Fibroblast of gingiva (primary cell): Measurements from ENCODE around the gene ASCL5.

ENCODE experiments used
- DNase-seq: peaks from one replicate; pipeline ENCODE4 v3.0.0-alpha.2; 2011; ENCODE audit warnings: low read depth

Gene ASCL5

DNA sequence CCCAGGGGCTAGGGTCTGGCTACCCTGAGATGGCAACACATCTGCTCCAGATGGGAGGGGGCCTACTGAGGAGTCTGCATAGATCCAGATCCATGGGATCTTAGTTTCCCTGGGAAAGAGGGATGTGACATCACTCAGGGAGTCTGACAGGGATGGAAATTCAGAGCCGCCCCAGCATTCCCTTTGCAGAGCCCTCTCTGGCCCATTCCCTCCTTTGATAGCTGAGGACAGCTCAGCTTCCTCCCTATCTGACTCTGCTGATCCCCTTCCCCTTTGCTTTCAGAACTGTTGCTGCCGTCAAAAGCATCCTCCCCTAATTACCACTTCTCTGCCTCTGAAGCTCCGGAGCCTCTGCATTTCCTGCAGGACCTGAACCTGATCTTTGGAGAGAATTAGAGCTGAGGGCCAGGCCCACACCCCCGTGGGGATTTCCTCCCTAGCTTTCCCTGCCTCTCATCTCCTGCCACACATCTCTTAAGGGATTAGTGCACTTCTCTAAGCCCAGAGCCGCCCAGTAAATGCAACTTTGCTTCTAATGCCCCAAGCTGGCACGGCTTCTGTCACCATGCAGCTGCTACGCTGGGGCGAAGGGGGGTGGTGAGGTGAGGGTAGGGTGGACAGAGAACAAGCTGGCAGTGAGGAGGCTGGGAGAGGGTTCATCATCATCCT lies 9.5 kb upstream of the ASCL5 start:
- DNase-seq, result no peak

DNA sequence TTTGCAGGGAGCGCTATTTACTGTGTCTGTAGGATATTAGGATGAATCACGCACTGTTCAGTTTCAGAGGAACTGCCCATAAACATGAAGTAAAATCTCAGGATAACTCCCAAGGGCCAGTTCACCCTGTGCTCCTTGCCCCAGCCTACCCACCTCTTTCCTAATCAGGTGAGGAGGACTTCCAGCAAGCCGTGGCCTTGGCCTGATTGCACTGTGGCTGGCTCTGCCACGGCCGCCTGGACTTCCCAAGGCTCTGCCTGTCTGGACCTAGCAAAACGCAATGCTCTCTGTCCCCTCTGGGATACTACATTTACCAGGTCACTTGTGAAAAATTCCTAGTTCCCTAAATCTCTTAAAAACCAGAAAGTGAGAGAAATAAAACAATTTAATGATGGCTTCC lies 7.4 kb upstream of the ASCL5 start:
- DNase-seq, result no peak

DNA sequence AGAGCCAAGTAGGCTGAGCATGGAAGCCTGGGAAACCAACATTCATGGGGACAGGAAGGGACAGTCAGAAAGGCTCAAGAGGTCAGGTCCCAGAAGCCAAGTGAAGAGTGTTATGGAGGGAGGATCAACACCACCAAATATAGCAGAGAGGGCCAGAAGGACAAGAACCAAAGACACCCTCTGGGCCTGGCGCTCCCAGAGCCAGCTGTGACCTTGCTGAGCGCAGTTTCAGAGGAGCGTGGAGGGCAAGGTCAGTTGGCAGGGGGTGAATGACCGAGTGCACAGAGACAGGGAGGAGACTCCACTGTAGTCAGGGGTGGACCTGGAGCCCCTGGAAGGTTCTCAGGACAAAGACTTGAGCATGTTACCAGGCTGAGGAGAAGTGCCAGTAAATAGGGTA lies 4.4 kb upstream of the ASCL5 start:
- no peak for DNase-seq

DNA sequence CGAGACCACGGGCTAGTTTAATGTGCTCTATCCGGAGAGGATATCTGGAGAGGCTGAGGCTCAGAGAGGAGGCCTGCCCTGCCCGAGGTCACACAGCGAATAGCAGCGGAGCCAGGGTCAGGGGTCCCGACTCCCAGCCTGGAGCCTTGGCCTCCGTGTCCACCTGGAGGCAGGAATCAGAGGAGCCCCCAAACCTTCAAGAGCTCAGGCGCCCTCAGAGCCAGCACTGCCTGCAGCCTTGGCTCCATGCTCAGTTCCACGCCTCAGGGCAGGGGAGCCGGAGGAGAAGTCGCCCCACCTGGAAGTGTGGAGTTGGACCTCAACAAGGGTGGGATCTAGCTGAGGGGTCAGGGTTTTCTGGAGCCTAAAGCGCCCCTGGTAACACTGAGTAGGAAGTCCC lies 2.0 kb upstream of the ASCL5 start:
- no peak for DNase-seq

DNA sequence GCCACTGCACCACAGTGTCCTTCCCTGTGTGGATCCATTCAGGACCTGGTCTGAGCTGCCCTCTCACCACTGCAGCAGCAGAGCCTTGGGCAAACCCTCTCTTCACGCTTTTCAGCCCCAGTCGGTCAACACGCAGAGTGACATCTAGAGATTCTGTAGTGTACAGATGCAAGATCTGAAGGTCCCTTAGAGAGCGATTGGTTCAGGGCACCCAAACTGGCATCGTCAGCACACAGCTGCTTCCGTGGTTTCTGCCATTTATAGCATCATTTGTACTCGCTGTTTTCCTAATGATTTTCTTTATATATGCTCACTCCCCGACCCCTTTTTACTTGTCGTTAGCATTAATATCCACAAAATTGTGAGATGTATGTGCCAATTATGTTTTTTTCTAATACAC lies 1.5 kb upstream of the ASCL5 start:
- DNase-seq, result no peak

DNA sequence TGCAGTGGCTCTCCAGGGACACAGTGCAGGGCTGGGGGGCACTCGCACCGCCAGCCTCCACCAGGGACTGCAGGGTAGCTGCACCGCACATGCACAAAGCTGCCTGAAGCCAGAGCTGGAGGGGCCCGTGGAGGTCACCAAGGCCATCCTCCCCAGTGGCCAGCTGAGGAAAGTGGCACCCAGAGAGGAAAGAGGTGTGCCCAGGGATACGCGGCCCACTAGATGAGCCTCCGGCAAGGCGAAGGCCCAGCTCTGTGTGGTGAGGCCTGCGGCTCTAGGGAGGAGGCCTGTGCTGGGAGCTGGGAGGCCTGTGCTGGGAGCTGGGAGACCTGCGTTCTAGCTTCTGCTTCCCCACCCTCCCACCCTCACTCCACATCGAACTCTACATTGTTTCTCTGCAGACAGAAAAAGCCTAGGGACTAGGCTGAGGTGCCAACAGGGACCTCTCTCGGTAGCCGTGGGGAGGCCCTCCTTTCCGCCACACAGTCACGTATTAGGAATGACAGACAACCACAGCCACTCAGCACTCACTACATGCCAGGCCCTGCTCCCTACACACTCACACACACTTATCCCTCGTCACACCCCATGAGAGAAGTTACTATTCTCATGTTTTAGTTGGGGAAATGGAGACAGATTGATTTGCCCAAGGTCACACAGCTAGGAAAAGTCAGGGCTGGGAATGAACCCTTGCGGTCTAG lies 921 bp upstream of the ASCL5 start:
- DNase-seq, result no peak

DNA sequence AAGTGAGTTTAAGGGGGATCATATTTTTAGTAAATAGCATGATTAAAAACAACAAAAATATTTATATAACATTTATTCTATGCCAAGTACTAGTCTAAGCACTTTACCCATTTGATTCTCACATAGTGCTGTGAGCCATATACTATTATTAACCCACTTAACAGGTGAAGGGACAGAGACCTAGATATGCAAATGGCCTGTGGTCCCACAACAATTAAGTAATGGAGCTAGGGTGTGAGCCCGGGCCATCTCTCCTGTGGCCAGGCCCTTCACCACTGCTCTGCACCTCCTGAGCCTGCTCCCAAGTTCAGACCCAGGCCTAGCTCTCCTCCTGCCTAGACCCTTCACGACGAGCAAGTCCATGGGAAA lies 537 bp downstream of the ASCL5 start:
- no peak for DNase-seq

DNA sequence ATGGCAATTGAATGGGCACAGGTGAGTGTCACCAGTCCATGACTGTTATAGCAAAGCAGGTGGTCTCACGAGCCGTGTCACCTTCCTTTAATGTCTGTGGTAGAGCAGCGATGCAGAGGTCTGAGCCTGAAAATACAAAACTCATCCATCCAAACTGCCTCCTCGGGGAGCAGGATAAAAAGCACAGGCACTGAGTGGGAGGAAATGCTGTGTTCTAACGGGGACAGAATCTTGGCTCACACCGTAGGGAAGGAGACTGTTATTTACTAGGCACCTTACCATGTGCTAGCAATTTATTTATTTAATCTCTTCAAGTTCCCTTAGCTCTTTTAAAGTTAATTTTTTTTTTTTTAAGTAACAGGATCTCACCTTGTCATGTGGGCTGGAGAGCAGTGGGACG lies 1.2 kb downstream of the ASCL5 start:
- DNase-seq, result no peak

DNA sequence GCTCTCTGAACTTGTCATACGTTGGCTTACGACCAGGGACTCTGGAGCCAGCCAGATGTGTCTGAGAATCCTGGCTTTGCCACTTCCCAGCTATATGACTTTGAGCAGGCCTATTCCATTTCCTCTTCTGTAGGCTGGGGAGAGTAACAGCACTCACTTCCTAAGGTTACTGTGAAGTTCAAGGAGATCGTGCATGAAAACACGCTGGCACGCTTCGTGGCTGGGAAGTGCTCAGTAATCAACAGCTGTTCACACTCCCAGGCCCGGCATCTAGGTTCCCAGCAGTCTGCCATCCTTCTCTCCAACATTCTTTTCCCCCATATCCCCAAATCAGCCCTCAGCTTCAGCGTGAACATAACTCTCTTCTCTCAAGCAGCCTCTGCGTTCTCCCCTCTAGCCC lies 2.0 kb downstream of the ASCL5 start:
- no peak for DNase-seq

DNA sequence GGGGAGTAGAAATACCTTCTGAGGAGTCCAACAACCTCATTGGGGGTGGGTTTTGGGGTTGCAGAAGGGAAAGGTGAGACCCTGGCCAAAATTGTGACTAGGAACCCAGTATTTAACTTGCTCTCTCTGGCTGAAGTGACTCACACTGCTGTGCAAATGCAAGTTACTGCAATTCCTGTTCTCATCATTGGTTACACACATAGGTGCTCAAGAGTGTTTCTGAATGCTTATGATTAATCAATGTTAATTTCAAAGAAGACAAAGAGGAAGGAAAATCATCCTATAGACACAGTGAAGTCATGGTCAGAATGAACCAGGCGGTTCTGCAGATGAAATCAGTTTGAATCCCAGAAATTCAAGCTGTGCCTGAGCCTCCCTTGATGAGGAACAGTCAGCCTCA lies 3.1 kb downstream of the ASCL5 start:
- no peak for DNase-seq

DNA sequence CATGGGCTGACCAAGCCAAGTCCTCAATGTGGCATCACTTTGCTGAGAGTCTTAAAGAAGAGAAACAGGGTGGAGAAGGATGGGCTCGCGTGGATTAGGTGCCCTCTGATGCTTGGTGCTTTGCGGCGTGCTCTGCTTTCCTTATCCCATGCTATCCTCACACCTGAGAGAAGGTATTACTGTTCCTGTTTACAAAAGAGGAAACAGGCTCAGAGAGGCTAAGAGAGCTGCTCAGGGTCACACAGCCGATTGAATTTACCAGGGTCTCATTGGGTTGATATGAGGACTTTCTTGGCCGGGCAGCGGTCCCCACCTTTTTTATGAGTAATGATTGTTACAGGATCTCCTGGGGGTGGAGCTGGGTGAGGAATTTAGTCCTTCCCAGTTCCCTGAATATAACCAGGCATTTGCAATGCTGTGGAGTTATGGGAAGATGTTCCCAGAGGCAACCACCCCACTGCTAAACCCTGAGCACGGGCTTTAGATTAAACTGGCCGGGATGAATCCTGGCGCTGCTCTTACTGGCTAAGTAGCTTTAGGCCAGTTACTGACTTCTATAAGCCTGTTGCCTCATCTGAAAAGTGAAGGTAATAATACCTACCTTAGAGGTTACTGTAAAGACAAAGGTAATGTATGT lies 4.5 kb downstream of the ASCL5 start:
- no peak for DNase-seq

DNA sequence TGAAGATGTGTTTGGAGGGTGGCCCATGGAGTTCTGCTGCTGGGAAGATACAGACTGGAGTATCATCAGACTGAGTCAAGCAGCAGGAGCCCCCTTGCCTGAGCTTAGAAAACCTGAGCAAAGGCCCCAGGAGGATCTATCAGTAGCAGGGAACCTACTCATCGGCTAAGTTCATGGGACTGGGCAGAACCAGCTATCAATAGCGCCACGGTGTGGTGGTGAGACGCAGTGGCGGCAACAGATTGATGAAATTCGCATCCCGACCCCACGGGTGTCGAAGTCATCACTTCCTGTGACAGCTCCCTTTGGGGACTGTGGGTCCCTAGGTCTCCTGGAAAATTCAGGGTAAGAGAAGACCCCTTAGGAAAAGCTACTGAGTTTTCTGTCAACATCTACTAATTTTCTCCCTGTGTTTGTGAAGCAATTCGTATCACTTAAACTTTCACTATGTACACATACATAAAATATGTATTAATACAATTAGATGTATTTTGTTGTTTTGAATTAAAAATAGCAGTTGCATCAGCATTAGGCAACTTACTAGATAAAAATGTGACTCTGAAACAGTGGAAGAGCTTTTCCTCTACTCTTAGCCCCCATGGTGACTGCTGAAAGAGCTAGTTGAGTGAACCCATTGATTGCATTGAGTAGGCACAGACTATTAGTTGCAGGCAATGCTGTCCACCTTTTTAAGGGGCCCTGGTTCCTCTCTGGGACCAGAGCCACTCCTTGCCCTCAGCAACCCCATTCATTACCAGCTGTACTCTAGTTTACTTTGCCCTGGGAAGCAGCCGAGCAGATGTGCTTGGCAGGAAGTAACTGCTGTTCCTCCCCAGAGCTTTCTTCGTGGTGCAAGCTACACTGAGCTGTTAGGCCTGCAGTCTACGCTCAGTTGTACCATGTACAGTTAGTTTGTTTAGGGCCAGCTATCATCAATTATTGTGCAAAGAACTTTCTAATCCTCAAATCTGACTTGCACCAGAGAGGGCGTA lies 7.5 kb downstream of the ASCL5 start:
- DNase-seq, result peak; percentile 28

DNA sequence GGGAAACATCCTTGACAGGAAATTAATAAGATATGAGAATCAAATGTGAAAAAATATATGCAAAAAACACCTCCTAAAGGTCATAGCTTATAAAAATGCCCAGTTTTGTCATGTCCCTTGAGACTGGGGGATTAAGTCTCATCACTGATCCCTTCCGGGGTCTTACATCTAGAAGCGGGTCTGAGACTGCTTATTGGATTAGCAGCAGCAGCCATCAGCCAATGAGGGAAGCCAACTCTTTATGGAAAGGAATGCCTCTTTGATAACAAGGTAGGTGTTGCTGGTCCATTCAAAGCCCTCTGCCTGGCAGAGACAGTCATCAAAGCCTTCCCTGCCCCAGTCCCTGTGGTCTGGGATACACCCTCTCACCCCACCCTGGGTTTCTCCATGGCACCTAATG lies 10.9 kb downstream of the ASCL5 start:
- no peak for DNase-seq

DNA sequence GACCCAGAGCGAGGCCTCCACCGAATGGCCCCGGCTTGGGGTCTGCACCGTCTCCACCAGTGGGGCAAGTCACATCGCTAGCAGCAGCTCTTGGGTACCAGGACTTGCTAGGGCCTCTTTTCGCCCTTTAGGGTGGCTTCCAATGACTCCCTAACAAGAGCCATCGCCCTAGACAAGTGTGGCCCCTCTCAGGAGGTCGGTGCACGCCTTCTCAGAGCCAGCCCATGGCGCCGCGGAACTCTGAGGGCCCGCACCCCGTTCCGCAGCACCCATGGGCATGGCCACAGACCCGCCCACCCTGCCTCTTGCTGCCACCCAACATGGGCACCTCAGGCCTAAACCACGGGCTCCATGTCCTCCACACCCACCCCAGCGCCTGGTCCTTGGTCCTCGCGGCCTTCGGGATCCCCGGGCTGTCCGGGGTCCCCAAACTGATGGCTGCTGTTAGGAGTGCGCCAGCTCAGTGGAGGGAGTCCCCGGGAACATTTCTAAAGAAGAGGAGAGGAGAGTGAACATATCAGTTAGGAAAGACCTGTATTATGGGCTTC lies 11.5 kb downstream of the ASCL5 start:
- DNase-seq, result no peak

DNA sequence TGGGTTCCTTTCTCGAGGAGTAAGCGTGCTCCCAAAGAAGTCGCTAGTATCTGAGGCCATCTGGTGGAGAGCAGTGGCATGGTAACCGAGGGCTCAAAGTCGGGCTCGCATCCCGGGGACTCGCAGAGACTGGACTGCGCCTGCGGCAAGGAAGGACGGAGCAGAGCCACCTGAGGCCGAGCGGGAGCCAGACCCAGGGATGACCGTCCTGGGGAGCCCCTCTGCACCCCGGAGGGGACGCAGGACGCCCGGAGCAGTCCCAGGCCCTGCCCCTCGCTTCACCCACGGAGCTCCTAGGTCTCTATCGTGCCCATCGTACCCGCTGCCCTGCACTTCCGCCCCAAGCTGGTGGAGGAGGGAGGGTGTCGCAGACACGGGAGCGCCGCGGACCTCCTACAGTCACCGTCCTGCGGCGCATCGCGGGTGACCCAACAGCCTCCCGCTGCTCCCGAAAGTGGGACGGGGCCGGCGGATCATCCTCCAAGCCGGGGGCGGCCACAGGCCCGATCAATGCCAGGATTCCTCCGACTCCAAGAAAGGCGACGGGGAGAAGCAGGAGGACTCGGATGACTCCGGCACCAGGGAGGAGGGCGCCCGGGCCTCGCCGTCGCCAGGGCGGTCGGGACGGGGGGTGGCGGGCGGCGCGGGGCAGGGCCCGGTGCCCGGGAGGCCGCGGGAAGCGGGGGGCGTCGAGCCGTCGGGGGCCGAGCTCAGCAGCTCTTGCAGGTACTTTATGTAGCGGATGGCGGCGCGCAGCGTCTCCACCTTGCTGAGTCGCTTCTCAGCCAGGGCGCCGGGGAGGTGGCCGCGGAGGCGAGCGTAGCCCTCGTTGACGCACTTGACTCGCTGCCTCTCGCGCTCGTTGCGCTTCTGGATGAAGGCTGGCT lies 12.5 kb downstream of the ASCL5 start:
- peak; percentile 80 for DNase-seq

DNA sequence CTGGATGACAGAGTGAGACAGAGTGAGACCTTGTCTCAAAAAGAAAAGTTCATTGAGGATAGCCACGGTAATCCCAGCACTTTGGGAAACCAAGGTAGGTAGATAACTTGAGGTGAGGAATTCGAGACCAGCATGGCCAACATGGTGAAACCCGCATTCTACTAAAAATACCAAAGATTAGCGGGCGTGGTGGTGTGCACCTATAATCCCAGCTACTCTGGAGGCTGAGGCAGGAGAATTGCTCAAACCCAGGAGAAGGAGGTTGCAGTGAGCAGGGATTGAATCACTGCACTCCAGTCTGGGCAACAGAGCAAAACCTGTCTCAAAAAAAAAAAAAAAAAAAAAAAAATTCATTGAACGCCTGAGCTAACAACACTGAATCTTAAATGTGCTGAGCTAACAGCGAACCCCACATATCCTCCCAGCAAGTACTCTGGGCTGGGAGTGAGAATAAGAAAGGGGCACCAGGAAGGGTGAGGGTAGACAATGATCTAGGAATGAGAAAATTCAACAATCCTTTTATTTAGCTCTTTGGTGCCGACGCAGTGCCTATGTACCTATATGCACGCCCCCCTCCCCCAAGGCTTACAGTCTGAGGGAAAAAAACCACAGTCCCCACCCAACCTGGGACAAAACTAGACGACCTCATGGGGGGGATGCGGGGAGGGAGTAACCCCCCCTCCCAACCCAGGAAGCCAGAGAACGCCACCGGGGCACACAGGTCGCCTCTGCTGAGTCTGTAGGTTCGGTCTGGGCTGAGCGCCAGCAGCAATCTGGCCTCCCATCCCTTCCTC lies 13.3 kb downstream of the ASCL5 start:
- no peak for DNase-seq

DNA sequence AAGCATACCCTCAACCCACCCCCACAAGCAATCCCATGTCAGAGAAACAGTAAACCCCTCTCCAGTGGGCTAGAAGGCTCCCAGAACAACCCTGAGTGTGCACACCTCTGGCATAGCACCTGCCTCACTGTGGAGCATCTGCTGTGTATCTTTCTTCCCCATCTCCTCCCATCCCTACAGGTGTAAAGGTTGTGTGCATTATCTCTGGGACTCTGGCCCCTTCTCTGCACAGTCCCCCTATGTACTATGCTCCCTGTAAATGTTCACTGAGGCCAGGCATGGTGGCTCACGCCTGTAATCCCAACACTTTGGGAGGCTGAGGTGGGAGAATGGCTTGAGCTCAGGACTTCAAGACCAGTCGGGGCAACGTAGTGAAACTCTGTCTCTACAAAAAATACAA lies 14.1 kb downstream of the ASCL5 start:
- DNase-seq, result no peak

DNA sequence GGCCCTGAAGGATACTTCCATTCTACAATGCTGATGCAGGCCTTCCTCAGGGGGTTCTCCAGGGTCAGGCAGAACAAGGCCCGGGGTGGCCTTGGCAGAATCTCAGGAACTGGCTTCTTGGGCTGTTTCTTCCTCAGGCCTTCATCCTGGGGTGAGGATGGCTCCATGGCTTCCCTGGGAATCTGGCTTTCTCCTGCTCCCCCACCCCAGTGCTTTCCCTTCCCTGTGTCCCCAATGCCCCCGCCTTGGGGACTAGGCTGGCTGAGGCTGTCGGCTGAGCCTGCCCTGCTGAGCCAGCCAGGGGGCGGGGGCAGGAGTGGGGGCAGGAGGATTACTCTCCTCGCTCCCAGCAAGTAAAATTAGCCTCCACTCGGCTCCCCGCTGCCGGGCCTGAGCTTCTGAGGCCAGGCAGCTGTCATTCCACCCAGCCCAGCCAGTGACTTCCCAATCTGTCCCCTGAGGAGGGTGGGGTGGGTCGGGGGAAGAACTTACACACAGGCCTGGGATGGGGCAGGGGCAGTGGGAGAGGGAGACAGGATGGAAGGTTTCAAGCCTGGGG lies 14.7 kb downstream of the ASCL5 start, which contains the start of gene CACNA1S:
Gene CACNA1S, minus strand, starts transcription at position 254 of the 559 bp plus-strand sequence. Its CDS starts 87 bp downstream, at position 167.
- no peak for DNase-seq

DNA sequence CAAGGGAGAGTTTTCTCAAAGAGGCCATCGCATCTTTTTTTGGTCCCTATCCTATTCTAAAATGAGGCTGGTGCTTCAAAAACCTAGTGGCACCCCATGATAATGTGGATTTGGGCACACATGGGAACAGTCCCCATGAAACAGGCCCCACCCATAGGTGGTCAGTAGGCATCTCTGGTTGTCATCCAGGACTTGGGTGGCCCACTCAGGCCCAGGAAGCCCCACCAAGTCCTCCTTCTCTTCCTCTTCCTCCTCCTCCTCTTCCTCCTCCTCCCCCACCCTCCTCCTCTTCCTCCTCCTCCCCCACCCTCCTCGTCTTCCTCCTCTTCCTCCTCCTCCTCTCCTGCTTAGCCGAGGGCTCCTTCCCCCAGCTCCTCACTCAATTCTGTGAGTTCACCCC lies 15.3 kb downstream of the ASCL5 start:
- DNase-seq, result no peak

DNA sequence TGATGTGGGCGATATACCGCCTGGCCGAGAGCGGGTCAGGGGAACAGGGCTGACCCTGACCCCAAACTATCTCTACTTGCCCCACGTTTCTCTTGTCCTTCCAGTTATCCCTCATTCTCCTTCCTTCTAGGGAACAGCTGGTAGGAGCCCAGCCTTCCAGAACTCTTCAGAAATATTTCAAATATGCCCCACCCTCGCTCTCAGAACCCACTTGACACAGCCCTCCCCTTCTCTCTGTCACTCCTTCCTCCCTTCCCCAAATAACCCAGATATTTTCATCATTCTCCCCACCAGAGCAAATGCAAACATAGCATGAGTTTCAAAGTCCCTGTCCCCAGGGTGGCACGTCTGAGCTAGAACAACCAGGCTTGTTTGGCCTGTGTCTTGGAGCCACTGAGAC lies 15.8 kb downstream of the ASCL5 start:
- no peak for DNase-seq
